WTC11 (cell line): ENCODE results near the gene NEK6.

Experiments used
- FOXJ3 ChIP-seq: sonication (generic); formaldehyde crosslinking; IDR thresholded peaks from 2 replicates; pipeline ENCODE4 v1.9.0; 2021; ENCODE audit warnings: missing genetic modification reagents, mild to moderate bottlenecking, borderline replicate concordance
- SMAD3 ChIP-seq: sonication (generic); formaldehyde crosslinking; IDR thresholded peaks from 2 replicates; pipeline ENCODE4 v1.8.0; 2022; ENCODE audit warnings: missing genetic modification reagents, mild to moderate bottlenecking, borderline replicate concordance
- ZNF396 ChIP-seq: fragments of 250-450 bp; sonication (Bioruptor Pico); IDR thresholded peaks from 2 replicates; pipeline ENCODE4 v1.8.0; 2021; ENCODE audit warnings: mild to moderate bottlenecking, moderate library complexity, borderline replicate concordance
- TF ChIP-seq, protein P1 (sequence below): sonication (generic); formaldehyde crosslinking; IDR thresholded peaks from 2 replicates; pipeline ENCODE4 v1.8.0; 2022; ENCODE audit warnings: mild to moderate bottlenecking, missing genetic modification reagents
- TF ChIP-seq, protein P2 (sequence below): fragments of 200-600 bp; IDR thresholded peaks from 2 replicates; pipeline ENCODE4 v1.8.0; 2022; ENCODE audit warnings: antibody characterized with exemption
- TF ChIP-seq, protein P3 (sequence below): sonication (generic); formaldehyde crosslinking; IDR thresholded peaks from 2 replicates; pipeline ENCODE4 v1.8.1; 2022; ENCODE audit warnings: mild to moderate bottlenecking, missing genetic modification reagents, moderate library complexity, borderline replicate concordance
- TF ChIP-seq, protein P4 (sequence below): sonication (generic); formaldehyde crosslinking; IDR thresholded peaks from 2 replicates; pipeline ENCODE4 v1.8.1; 2023; ENCODE audit warnings: mild to moderate bottlenecking, moderate library complexity, missing genetic modification reagents

DNA sequence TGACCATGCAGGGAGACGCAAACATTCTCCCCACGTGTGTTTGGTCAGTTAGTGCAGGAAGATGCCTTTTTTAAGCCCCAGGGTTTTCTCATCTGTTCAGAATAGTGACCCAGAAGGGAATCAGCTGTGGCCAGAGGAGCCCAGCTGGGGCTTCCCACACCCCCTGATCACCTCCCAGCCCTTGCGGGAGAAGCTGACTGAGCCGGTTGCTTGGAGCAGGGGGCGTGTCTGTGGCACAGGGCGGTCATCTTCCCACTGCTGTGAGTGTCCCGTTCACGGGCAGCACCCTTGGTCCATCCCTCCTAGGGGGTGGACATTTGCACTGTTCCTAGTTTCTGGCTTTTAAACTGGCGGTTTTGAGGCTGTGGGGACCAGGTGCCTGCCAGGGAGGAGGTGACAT is 69.7 kb downstream of the NEK6 start:
- TF ChIP-seq, protein P1, sequence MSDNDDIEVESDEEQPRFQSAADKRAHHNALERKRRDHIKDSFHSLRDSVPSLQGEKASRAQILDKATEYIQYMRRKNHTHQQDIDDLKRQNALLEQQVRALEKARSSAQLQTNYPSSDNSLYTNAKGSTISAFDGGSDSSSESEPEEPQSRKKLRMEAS (CRISPR knock-in tag), result no peak
- TF ChIP-seq FOXJ3 (CRISPR knock-in tag), result no peak
- TF ChIP-seq ZNF396 (CRISPR knock-in tag), result no peak
- TF ChIP-seq, protein P2, sequence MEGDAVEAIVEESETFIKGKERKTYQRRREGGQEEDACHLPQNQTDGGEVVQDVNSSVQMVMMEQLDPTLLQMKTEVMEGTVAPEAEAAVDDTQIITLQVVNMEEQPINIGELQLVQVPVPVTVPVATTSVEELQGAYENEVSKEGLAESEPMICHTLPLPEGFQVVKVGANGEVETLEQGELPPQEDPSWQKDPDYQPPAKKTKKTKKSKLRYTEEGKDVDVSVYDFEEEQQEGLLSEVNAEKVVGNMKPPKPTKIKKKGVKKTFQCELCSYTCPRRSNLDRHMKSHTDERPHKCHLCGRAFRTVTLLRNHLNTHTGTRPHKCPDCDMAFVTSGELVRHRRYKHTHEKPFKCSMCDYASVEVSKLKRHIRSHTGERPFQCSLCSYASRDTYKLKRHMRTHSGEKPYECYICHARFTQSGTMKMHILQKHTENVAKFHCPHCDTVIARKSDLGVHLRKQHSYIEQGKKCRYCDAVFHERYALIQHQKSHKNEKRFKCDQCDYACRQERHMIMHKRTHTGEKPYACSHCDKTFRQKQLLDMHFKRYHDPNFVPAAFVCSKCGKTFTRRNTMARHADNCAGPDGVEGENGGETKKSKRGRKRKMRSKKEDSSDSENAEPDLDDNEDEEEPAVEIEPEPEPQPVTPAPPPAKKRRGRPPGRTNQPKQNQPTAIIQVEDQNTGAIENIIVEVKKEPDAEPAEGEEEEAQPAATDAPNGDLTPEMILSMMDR, result no peak
- TF ChIP-seq SMAD3 (CRISPR knock-in tag), result no peak
- TF ChIP-seq, protein P3, sequence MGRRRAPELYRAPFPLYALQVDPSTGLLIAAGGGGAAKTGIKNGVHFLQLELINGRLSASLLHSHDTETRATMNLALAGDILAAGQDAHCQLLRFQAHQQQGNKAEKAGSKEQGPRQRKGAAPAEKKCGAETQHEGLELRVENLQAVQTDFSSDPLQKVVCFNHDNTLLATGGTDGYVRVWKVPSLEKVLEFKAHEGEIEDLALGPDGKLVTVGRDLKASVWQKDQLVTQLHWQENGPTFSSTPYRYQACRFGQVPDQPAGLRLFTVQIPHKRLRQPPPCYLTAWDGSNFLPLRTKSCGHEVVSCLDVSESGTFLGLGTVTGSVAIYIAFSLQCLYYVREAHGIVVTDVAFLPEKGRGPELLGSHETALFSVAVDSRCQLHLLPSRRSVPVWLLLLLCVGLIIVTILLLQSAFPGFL (CRISPR knock-in tag), result no peak
- TF ChIP-seq, protein P4, sequence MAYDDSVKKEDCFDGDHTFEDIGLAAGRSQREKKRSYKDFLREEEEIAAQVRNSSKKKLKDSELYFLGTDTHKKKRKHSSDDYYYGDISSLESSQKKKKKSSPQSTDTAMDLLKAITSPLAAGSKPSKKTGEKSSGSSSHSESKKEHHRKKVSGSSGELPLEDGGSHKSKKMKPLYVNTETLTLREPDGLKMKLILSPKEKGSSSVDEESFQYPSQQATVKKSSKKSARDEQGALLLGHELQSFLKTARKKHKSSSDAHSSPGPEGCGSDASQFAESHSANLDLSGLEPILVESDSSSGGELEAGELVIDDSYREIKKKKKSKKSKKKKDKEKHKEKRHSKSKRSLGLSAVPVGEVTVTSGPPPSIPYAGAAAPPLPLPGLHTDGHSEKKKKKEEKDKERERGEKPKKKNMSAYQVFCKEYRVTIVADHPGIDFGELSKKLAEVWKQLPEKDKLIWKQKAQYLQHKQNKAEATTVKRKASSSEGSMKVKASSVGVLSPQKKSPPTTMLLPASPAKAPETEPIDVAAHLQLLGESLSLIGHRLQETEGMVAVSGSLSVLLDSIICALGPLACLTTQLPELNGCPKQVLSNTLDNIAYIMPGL (CRISPR knock-in tag), result no peak
